ENCODE data around the gene GTPBP6.
A peak's percentile ranks its signal among the peaks of the same experiment; 100 is the strongest.

Gene GTPBP6

DNA sequence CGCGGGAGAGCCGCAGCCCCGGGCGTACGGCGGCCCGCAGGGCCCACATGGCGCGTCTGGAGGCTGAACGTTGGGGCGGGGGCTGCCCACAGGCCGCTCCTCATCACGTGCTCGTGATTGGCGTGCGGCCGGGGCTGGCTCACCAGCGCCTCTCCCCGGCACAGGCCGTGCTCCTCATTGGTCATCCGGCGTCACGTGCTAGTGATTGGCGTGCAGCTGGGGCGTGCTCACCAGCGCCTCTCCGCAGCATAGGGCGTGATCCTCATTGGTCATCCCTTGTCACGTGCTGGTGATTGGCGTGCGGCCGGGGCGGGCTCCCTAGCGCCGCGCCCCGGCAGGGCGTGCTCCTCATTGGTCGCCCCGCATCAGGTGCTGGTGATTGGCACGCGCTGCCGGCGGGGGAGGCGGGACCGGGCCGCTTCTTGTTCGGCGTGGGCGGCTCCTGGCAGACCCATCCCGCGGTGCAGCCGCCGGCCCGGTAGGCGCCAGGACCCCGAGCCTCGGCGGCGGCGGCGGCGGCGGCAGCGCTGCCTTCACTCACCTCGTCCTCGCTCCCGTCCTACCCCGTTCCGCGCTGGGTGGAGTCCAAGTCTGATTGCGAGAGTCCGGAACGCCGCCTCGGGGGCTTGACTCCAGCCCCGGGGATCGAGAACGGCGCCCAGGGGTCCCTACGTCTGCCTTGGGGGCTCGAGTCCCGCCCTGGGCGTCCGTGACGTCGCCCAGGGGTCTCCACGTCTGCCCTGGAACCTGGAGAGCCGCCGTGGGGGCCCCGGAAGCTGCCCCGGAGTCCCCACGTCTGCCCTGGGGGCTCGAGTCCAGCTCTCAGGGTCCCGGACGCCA, at the start of gene GTPBP6:
GTPBP6 (minus strand) TSS at position 58 of the 840 bp plus-strand sequence; CDS start at position 49, 9 bp downstream.
- no peak for DNase-seq

- DNase-seq = no peak
These were observed 49.3 kb upstream of the GTPBP6 start for GRCh38 chrX:367866-368265.

DNA sequence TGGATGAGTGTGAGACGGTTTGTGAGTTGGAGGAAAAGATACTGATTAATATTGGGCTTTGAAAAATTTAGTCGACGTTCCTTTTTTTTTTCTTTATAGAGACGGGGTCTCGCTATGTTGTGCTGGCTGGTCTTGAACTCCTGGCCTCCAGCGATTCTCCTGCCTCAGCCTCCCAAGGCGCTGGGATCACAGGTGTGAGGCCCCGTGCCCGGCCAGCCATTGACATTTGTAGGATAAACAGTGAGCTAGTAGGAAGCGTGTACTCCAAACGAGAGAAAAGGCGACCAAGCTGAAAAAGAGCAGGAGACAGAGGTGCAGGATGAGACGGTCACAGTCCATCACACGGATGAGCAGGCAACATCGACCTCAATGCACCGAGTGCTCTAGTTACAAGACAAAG, 48.8 kb upstream of the GTPBP6 start:
- DNase-seq = no peak

DNA sequence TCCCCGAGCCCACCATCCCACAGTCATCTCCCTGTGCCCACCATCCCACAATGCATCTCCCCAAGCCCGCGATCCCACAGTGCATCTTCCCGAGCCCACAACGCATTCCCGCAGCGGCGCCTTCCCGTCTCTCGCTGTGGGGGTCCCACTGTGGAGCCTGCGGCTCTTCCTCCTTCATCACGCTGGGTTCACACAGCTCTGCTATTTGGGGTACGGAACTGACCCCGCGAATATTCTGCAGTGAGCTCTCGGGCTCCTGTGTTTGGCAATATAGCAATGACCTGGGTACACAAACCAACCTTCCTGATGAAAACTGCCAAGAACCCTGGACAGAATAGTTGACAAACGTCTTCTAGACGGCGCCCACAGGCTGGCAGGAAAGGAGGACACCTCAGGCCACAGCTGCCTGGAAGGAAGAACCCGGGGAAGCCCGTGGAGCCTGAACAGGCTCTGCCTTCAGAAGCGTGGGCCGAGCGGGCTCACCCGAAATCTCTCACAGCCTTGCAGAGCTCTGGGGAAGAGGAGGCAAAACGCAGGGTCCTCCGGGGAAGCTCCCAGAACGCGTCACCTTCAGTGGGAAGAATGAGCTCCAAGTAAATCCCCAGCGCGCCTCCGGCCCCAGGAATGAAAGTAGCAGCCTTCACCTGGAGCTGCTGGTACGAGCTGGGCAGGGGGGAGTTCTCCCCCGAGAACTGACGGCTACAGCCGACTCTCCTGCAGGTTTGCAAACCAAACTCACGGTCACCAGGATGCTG, 45.2 kb upstream of the GTPBP6 start:
- DNase-seq = no peak

DNA sequence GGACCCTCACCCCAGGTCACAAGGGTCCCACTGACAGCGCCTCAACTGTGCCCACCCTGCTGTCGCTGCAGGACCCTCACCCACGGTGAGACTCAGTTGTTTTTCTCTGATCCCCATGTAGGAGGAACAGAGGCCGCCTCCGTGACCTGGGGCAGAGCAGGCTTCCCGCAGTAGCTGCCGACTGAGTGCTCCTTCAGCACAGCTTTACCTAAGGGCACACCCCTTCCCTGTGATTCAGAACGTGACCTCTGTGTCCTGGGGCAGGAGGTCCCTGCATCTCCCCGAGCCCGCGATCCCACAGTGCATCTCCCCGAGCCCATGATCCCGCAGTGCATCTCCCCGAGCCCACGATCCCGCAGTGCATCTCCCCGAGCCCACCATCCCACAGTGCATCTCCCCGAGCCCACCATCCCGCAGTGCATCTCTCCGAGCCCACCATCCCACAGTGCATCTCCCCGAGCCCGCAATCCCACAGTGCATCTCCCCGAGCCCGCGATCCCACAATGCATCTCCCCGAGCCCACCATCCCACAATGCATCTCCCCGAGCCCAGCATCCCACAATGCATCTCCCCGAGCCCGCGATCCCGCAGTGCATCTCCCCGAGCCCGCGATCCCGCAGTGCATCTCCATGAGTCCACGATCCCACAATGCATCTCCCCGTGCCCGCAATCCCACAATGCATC, 44.5 kb upstream of the GTPBP6 start:
- no peak for DNase-seq

GRCh38 chrX:362351-362750, 43.8 kb upstream of the GTPBP6 start:
- DNase-seq = no peak

DNA sequence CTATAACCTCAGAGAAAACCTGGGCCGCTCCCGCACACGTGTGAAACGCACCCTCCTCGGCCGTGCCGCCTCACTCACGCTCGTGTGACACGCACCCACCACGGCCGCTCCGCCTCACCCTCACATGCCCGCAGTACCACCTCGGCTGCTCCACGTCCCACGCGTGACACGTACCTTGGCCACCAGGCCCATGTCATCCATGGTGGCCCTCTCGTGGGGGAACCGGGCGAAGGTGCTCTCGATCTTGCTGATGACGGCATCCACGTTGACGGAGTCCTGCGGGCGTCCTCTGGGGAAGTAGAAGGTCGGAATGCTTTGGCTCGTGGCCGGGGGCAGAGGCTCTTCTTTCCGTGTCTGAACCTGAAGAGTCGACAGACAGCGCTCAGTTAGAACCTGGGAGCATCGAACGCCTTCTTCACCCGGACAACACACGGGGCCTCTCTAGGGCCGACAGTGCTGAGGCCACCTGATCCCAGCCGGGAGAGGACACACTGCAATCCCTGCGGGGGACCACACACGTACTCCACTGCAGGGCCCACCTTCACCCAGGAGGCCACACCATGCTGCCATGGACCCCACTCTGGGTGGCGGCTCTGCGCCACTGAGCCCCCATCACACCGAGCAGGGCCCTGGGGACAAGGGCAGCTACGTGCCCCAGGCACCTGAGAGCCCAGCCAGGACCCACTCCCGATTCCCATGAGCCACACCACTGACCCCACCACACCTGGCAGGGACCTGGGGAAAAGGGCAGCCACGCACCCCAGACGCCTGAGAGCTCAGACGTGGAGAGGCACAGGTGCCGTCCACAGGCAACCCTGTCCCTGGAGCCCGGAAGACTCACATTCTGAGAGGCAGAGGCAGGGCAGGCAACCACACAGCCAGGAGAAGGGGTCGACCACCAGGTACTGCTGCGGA, 42.9 kb upstream of the GTPBP6 start:
- DNase-seq = no peak

- DNase-seq = no peak
These were observed 42.0 kb upstream of the GTPBP6 start for GRCh38 chrX:360496-361150.

- DNase-seq = no peak
These were observed 40.1 kb upstream of the GTPBP6 start for GRCh38 chrX:358651-359143.

- DNase-seq = peak; percentile 14
These were observed 39.3 kb upstream of the GTPBP6 start for GRCh38 chrX:357693-358471.

DNA sequence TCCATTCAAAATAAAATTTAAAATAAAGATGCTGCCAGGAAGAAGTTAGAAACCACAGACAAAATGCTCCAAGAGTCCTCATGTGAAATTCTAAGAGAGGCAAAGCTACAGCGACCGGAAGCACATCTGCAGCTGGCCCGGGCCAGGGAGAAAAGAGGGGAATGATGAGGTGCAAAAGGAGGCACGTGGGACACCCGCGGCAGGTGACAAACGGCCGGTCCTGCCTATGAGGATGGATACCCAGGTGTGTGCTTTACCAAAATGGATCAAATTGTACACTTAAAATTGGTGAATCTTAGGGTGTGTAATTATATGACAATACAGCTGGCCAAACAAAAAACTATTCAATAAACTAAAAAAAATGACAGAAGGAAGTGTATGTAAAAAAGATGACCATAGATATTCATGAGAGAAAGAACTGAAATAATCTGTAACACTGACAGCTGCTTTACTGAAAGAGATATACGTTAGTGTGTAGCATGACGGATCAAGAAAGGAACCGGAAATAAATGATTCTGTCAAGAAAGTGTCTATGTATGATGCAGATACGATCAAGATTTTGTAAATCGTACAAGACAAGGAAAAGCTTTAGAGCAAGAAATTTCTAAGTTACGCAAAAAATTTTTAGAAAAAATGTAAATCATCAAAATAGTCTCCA, 38.6 kb upstream of the GTPBP6 start:
- no peak for DNase-seq

DNA sequence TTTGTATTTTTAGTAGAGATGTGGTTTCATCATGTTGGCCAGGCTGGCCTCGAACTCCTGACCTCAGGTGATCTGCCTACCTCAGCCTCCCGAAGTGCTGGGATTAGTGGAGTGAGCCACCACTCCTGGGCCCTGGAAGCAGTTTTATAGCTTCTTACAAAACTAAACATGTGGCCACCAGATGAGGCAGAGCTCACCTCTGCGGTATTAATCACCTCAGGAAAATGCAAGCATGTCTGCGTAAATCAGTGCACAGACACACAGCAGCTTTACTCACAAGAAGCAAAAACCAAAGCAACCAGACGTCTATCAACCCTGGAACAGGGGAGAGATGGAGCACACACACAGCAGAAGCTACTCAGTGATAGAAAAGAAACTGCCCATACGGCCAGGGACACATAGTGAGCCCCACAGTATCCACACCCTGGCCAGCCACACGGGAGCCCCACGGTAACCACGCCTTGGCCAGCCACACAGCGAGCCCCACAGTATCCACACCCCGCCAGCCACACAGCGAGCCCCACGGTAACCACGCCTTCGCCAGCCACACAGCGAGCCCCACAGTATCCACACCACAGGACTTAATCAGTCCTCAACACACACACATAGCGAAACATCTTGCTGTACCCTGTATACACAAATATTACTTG, 37.9 kb upstream of the GTPBP6 start:
- DNase-seq = no peak

GRCh38 chrX:355329-356050, 36.9 kb upstream of the GTPBP6 start:
- no peak for DNase-seq

DNA sequence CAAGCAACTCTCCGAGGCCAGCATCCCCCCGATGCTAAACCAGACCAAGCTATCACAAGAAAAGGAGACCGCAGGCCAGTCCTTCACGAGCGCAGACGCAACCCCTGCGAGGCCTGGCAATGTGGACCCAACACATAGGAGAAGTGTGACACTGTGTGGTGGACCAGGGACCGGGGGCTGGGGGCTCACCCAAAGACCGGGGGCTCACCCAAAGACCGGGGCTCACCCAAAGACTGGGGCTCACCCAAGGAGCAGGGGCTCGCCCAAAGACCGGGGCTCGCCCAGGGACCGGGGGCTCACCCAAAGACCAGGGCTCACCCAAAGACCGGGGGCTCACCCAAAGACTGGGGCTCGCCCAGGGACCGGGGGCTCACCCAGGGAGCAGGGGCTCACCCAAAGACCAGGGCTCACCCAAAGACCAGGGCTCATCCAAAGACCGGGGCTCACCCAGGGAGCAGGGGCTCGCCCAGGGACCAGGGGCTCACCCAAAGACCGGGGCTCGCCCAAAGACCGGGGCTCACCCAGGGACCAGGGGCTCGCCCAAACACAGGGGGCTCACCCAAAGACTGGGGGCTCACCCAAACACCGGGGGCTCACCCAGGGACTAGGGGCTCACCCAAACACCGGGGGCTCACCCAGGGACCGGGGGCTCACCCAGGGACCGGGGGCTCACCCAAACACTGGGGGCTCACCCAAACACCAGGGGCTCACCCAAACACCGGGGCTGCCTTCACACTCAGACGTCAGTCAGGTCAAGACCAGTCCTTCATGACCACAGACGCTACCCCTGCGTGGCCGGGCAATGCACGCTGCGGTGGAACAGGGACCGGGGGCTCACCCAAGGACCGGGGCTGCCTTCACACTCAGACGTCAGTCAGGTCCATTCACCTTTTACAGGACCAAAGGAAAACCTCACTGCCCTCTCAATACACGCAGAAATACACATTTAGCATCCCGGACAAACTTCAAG, 35.3 kb upstream of the GTPBP6 start:
- DNase-seq = no peak

GRCh38 chrX:352582-353314, 34.2 kb upstream of the GTPBP6 start:
- no peak for DNase-seq

- DNase-seq = no peak
These were observed 33.6 kb upstream of the GTPBP6 start for GRCh38 chrX:352181-352580.

DNA sequence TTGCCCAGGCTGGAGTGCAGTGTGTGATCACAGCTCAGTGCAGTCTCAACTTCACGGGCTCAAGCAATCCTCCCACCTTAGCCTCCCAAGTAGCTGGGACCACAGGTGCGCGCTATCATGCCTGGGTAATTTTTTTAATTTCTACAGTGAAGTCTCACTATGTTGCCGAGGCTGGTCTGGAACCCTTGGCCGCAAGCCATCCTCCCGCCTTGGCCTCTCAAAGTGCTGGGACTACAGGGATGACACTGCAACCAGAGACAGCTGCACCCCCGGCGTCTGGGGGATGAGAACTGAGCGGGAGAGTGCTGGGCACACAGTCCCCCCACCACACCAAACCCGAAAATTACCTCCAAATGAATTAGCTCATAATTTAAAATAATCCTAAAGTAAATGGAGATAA, 33.1 kb upstream of the GTPBP6 start:
- DNase-seq = no peak
